ENCODE measurements around the gene LSM3.
A peak's percentile ranks its signal among the peaks of the same experiment; 100 is the strongest.

The LSM3 gene

DNA sequence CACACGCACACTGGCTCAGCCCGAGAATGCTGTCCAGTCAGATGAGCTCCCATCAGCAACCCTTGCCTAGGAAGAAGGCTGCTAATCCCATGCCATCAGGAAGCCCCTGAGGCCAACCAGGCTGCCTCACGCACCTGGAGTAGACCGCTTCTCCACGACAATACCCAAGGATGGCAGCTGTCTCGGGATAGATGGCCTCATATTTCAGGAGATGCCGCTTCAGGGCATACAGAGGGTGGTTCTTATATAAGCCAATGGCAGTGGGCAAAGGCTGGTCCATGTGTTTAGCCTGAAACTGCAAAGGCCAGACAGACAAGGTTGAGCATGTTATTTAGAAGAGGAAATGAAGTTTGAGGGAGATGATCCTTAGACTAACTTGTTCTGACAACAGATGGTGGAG lies 22.4 kb upstream of the LSM3 start:
- no peak for FAIRE-seq

DNA sequence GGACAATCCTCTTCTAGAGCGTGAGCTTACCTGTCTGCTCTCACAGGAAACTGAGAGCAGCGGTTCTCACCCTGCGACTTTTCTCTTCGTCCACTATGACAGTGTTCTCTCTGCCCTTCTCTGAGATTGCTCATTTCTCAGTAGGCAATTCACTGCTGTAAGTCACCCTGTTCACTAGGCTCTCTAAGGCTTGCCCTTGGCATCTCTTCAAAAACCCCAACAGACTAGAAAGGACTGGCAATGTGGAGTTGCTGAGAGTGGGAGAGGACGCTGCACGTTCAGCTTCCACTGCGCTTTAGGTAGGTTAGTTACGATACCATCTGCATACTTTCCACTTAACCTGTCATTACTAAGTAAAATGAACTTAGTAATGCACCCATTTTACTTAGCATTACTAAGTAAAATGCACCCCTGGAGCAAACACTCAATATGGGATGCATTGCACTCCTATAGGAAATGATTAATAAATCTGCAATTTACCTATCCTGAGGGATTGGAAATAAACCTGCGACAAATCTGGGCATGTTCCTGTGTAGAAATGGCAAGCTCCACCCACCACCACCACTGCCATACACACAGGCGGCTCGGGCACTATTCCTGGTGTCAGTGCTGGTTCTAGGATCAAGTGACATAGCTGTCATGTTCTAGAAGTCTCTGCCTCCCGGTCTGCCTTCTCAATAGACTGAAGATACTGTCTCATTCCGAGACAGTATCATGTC lies 21.6 kb upstream of the LSM3 start:
- DNase-seq (ENCODE audit: insufficient read length, low spot score) (no peak), FAIRE-seq (no peak)

More for the DNA sequence above, 22.4 kb upstream of the LSM3 start:
- DNase-seq (ENCODE audit: insufficient read length, low spot score), result no peak

DNA sequence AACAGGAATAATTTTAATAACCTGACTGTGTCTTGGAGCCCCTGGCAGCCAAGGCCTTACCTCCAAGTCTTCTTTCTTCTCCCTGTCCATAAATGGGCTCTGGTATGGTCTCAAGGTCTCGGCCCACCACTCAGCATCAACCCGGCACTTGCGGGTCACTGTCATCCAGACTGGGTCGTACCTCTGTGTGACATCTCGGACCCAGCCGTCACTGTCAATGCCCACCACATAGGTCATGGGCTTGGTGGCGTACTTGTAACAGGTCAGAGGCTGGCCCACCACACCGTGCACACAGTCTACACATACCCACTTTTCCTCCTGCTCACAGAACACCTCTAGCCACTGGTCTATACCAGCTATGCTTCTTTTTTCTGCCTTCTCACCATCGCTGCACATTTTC lies 20.7 kb upstream of the LSM3 start:
- no peak for DNase-seq (ENCODE audit: insufficient read length, low spot score)
- FAIRE-seq, result no peak

DNA sequence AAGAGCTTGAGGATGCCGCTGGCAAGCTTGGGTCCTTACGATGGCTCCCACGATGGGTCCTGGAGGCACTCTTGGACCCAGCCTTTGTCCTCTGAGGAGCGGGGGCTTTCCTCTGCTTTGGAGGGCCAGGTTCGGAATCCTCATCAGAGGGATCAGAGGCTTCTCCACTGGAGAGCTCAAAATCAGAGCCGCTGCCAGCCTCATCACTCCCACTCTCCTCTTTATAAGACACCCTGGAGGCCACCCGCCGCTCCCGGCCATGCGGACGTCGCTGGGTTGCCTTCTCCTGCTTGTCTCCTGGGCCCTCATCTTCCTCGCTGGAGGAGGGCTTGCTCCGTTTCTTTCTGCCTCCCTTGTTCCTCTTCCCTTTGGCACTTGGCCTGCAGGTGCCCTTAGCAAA lies 20.2 kb upstream of the LSM3 start:
- no peak for FAIRE-seq

DNA sequence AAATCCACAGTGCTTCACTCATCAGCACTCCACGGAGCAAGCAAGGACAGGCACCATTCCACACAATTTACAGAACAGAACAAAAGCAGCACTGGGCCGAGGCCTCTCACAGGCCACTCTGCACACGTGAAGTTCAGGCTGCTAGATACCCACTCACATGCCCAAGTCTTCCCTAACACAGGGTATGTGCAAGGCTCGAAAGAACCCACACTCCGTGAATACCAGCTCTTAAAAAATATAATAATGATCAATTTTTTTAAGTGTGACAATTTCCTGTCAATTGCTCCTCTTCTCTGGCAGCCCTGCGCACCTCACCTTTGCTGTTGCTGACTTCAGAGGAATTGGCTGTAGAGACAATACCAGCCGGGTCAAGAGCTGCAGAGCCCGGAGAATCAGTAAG lies 19.2 kb upstream of the LSM3 start:
- DNase-seq (ENCODE audit: insufficient read length, low spot score) (no peak), FAIRE-seq (no peak)

More for the DNA sequence above, 20.2 kb upstream of the LSM3 start:
- DNase-seq (ENCODE audit: insufficient read length, low spot score), result no peak

DNA sequence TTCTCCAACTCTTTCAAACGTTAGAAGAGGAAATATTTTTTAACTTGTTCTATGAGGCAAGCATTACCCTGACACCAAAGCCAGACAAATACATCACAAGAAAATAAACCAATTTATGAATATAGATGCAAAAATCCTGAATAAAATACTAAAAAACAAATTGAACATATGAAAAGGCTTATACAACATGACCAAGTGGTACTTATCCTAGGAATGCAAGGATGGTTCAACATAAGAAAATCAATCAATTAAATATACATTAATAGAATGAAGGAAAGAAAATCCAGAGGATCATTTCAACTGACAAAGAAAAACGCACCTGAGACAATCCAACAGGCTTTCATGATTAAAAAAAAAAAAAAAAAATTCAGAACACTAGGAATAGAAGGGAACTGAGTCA lies 17.3 kb upstream of the LSM3 start:
- no peak for FAIRE-seq
- no peak for DNase-seq (ENCODE audit: insufficient read length, low spot score)

DNA sequence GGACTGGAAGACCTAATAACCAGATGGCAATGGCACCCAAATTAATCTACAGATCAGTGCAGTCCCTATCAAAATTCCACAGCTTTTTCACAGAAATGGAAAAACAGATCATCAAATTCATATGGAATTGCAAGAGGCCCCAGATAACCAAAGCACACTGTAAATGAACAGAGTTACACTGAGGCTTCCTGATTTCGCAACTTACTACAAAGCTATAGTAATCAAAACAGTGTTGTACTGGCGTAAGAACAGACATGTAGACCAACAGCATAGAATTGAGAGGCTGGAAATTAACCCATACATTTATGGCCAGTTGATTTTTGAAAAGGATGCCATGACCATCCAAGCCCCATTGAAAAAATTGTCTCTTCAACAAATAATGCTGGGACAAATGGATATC lies 16.4 kb upstream of the LSM3 start:
- no peak for FAIRE-seq

DNA sequence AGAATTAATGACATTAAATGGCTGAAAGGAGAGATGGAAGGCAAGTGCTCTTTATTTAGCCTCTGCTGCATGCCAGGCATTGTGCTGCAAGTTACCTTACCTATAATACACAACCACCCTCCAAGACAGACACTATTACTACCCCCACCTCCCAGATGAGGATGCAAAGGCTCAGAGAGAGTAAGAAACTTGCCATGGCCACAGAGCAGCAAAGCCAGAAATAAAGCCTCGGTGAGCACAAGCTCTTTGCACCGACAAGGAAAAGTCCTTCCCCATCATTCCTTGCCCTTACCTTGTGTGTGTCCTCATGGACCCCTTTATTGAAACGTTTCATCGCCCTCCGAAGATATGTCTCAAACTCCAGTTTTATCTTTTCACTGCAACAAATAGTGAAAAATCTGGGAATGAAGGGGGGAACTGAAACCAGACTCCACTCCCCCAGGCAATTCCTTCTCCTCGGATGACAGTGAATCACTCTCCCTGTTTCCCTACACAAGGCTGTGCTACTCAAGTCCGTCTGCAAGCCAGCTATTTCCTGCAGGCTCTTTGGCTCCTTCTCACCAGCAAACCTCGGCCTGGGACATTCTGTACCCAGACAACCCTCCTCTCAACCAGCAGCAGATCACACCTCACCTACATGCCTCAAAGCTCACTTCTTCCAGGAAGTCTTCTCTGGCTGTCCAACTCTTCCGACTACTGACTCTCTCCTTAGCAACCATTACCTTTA lies 11.6 kb upstream of the LSM3 start:
- no peak for DNase-seq (ENCODE audit: insufficient read length, low spot score)
- no peak for FAIRE-seq

More for the DNA sequence above, 16.4 kb upstream of the LSM3 start:
- DNase-seq (ENCODE audit: insufficient read length, low spot score), result no peak

DNA sequence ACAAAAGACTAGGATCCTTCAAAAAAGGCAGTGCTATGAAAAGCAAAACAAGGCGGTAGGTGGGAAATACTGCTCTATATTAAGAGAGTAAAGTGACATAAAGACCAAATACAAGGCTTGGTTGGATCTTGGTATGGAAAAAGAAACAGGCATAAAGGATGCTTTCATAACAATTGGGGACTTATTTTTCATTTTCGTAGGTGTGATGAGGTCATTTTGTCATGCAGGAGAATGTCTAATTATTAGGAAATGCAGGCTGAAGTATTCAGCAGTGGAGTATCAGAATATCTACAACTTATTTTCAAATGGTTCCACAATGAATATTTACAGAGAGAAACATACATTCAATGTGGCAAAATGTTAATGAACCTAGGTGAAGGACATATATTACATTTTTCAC lies 9.2 kb upstream of the LSM3 start:
- FAIRE-seq (no peak), DNase-seq (ENCODE audit: insufficient read length, low spot score) (no peak)

DNA sequence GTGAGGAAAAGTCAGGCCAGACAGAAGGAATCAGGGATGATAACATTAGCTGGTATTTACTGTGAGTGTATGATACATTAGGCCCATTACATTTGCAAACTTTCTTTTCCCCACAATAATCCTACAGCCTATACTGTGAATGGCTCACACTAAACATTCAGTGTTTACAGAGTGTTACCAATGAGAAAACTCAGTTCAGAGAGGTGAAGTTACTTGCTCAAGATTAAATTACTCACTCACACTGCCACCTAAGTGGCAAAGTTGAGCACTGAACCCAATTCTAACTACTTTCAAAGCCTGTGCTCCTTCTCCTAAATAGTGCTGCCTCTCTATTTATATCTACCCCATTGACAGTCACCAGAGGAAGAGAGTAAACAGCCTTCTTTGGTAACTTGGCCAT lies 8.7 kb upstream of the LSM3 start:
- no peak for DNase-seq (ENCODE audit: insufficient read length, low spot score)

DNA sequence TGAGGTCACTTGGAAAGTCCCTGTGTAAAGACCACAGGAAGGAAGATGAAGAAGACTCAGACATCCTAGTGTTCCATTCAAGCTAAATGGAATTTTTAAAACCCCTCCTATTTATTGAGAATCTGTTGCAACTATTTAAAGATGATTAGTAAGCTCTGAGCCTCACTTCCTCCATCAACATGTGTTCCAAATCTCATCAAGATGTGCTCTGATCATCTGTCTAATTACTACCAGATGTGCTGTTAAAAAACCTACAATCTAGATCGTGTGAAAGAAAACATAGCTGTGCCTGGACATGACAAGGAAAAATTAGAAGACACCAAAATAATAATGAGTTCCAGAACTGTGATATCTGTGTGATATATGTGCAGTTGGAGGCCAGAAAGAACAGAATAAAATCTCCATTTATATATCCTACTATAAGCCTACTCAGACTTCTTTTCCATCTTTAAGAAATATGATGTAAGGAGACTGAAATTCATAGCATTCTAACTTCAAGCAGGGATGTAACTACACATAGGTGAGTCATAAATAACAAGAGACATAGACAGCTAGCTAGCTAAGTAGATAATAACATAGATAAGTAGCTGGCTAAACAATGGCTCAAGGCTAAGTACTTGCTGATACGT lies 8.0 kb upstream of the LSM3 start:
- DNase-seq (ENCODE audit: insufficient read length, low spot score) (peak; percentile 28), FAIRE-seq (no peak)

More for the DNA sequence above, 8.7 kb upstream of the LSM3 start:
- no peak for FAIRE-seq

DNA sequence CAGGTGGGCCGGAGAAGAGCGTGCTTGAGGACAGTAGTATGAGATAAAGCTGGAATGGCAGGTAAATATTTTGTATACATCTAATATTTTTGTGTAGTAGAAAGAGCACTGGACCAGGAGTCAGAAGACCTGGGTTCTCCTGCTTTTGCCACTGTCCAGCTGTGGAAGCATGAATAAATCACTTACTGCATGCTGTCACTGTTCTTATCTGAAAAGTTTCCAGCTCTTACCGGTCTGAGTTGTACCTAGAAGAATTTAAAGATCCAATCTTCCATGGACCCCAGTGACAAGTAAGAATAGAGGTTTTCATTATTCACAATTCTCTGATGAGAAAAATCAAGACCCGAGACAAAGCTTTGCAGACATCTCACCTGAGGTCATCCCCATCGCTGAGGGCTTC lies 6.1 kb upstream of the LSM3 start:
- no peak for FAIRE-seq
- no peak for DNase-seq (ENCODE audit: insufficient read length, low spot score)

DNA sequence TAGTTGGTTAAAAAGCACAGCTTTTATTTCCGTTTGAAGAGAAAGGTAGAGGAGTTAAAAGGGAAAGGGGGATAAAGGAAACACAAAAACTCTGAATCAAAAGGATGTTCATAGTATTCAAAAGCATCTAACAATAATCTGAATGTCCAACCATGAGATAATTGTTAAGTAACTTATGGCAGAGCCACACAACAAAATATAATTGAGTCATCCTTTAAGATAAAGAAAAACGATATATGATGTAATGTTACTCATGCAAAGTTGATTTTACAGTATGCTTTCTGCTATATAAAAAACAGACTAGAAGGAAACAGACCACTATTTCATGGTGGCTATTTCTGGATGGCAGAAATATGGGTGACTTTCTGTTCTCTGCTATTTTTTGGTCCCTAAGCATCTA lies 4.1 kb upstream of the LSM3 start:
- no peak for DNase-seq (ENCODE audit: insufficient read length, low spot score)
- FAIRE-seq, result no peak

DNA sequence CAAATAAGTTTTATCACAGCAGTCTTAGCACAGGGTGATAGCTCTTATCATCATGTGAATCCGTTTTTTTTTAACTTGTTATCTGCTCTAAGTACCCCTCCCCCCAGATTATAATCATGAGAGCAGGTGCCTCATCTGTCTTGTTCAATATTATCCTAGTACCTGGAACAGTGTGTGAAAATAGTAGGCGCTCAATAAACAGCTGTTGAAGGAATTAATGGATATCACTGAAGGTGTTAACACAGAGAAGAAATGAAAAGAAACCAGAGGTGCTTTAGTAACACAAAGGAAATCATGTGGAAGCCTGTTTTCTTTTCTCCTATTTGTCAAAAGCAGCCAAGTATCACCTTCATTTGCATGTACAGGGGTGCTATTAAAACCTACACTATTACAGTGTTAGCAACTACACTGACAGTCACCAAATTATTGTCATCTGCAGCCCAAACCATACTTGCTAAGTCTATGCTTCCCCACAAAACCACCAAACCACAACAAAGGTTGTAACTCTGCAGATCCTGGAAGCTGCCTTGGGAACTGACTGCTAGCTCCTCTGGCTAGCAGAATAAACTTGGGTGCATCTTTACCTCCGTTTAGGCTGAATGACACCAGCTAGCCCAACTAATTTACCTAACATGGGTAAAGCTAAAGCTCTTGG lies 3.1 kb upstream of the LSM3 start:
- FAIRE-seq (no peak), DNase-seq (ENCODE audit: insufficient read length, low spot score) (no peak)

DNA sequence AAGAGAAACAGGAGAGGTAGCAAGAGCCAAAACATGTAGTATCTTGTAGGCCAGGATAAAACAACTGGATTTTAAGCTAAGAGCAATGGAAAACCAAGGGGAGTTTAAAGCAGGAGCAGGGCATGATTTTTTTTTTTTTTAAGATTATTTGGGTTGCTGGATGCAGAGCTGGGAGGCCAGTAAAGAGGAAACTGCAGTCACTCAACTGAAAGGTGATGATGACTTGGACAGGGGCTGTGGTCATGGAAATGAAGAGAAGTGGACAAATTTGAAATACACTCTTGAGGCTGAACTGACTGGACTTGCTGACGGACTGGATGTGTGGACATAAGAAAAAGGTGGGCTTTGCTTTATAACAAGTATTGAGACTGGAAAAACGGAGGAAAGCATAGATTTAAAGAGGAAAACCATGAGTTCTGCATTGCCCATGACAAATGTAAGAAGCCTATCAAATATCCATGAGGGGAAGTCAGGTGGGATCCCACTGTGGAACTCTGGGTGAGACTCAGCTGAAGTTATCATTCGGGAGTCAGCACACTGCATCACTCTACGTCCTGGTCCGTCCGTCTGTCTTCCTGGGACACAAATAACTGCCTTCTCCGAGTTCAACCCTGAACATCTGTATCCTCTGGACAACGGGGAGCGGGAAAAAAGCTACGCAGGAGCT lies 904 bp upstream of the LSM3 start:
- no peak for FAIRE-seq
- peak; percentile 23 for DNase-seq (ENCODE audit: insufficient read length, low spot score)

DNA sequence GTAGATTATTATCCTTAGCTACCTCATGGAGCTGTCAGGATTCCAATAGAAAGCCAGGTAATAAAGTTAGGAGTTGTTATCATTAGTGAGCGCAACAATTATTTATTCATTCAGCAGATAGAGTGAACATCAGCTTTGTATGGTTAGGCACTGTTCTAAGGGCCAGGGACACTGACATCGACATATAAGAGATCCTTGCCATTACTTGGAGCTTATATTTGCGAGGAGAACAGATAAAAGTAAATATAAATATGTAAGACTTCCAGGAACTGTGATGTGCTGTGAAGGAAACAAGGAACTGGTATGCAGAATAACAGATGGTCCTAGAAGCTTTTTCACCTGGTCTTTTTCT lies 473 bp downstream of the LSM3 start:
- no peak for FAIRE-seq

DNA sequence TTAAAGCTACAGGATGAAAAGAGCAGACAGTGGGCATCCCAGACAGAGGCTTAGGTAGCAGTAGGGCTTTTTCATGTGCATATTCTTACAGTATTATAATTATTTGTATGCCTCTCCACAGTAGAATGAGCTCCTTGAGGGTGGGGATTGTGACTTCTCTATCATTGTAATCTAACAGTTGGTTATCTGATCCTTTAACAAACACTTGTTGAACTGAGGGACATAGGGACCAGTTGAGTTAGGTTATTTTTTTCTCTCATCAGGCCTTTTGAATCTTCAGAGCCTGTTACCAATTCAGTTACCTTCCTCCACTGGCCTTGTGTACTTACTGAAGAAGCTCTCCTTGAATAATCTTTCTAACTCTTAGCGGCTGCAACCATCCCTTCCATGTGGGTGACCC lies 1.2 kb downstream of the LSM3 start:
- FAIRE-seq (no peak), DNase-seq (ENCODE audit: insufficient read length, low spot score) (no peak)

More for the DNA sequence above, 473 bp downstream of the LSM3 start:
- no peak for DNase-seq (ENCODE audit: insufficient read length, low spot score)

DNA sequence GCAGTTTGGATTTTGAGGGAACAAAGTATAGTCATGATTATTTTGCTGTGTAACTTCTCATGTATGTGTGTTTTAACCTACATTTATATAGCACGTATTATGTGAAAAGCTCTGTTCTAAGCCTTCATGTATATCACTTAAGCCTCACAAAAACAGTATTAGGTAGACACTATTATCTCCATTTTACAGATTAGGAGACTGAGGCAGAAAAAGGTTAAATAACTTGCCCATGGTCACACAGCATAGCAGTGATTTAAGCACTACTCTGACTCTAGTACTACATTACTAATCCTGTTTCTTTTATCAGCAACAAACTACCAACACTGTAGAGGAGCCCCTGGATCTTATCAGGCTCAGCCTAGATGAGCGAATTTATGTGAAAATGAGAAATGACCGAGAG lies 2.6 kb downstream of the LSM3 start:
- DNase-seq (ENCODE audit: insufficient read length, low spot score) (no peak), FAIRE-seq (no peak)

DNA sequence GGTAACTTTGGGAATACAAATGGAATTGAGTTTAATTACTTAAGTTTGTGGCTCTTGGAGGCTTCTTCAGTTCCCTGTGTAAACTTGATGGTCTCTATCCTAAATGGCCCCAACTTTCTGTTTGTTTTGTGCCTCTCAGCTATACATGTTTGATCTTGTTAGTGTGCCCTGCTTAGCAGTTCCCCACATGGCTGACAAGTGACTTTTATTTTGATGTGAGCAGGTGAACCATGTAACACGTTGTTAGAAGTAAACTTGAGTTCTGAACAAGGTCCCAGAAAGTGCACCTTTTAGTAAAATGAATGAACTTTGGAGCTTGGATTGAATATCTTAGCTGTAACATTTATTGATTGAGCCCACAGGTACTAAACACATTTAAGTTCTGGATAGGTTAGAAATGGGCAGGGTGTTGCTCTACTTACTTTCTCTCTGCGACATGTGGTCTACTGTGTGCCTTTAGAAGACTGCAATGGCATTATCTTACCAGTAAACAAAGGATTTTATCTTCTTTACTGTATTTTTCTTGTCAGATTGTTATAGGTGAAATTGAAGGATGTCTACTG lies 4.5 kb downstream of the LSM3 start:
- FAIRE-seq, result no peak
- DNase-seq (ENCODE audit: insufficient read length, low spot score), result no peak

DNA sequence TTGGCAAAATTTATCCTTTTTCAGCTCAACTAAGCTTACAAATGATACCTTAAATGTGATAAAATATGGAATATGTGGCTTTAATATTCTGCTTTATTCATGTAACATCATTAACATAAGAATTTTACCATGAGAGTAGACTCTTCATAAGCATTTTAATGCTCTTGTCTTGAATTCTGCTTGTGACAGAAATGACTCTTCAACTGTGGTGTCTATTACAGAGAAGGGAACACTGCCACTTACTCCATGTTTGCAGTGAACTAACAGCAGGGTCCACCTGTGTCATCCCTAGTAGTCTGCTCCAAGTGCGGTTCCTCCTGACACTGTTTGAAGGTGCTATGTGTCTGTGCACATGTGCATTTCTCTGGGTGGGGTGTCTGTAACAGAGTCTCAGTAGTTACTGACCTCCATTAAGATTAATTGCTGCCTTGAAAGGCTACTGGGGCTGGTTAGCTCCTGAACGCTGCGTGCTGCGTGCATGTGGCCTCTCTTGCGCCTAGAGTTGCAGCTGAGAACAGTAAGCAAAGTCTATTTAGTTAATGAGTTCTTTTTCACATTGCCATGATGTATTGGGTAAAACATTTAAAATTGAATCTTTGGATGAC lies 8.3 kb downstream of the LSM3 start:
- FAIRE-seq (no peak), DNase-seq (ENCODE audit: insufficient read length, low spot score) (no peak)

All from HTR-8/SVneo (cell line).